HG03565 (cell line): ENCODE measurements around the gene ADRA1B.

Experiments used
- ATAC-seq: cut with Tn5 transposase; IDR thresholded peaks from one replicate; pipeline ENCODE4 v1.9.1; 2021; ENCODE audit warnings: mild to moderate bottlenecking, moderate library complexity; ENCODE audit not compliant: unreplicated experiment

Gene ADRA1B

DNA sequence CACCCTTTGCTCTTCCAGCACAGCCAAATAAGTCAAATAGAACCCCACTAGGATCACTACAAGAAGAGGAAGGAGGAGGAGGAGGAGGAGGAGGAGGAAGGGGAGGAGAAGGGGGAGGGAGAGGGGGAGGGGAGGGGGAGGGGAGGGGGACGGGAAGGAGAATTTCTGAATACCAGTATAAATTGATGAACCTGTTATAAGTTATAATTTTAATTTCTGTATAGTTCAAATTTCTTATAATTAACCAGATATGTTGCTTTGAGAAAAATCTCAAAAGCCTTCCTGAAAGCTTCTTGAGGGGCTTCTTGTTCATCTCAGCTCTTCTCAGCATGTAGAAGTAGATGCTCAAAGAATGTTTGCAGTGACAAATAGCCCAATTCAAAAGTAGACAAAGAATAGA lies 15.0 kb upstream of the ADRA1B start:
- no peak for ATAC-seq

DNA sequence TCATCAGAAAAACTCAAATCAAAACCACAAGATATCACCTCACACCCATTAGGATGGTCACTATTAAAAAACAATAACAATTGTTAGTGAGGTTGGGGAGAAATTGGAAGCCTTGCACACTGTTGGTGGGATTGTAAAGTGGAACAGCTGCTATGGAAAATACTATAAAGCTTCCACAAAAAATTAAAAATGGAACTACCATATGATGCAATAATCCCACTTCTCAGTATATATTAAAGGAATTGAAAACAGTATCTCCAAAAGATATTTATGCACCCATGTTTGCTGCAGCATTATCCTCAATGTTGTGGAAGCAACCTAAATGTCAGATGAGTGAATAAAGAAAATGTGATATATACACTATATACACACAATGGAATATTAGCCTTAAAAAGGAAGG lies 14.5 kb upstream of the ADRA1B start:
- ATAC-seq = no peak

DNA sequence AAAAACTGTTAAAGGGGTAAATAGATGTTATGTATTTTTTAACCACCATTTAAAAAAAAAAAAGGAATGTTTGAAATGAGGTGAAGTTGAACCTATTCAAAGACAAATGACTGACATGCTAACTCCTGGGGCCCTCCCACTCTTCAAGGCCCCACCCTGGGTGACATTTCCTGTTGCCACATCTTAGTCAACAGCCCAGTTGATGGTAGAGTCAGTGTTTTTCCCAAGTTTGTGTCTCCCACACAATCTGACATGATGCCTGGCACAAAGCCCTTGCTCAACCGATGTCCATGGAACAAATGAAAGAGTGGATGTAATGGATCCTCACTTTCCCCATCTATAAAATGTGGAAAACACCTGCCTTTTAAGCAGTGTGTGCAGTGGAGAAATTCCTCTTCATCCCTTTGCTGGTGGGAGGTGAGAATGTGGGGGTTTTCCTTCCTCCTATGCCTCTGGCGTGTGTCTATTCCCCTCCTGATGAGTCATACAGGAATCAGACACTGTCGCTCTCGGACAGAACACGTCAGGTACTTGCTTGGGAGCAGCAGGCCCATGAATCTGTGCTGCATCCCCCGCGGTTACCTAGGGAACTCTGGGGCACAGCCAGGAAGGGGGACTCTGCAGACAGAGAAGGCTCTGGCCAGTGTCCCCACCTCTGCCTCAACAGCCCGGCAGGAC lies 13.7 kb upstream of the ADRA1B start:
- no peak for ATAC-seq

DNA sequence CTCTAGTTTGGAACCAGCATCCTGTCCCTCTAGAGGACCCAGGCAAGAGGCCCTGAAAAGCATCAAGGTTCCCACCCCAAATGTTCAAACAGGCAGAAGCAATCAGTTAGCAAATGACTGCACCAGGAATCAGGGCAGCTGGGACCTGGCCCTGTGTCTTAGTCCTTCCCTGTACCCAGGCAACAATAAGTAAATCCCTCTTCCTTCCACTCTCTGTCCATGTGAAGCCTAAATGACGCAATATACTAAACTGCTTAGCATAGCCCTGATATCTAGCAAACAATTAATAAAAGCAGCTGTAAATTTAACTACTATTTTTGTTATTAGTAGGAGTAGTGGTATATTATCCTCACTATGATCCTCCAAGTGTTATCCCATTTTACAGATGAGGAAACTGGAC lies 13.2 kb upstream of the ADRA1B start:
- ATAC-seq = no peak

DNA sequence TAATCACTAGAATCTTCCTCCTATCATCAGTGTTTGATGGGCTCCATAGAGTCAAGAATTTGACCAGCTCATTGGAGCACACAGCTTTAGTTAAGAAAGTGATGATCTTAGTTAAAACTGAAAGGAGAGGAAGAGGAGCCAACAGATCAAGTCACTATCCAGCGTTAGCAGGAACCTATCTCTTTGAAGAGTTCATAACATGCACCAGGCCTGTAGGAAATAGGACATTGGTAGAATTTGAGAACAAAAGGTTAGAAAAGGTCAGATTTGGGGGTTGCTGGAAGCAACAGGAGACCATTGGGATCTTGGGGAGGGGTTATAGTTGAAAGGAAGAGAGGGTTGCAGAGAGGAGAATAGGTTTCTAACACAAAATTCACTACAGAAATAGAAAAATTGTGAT lies 11.4 kb upstream of the ADRA1B start:
- ATAC-seq = no peak

DNA sequence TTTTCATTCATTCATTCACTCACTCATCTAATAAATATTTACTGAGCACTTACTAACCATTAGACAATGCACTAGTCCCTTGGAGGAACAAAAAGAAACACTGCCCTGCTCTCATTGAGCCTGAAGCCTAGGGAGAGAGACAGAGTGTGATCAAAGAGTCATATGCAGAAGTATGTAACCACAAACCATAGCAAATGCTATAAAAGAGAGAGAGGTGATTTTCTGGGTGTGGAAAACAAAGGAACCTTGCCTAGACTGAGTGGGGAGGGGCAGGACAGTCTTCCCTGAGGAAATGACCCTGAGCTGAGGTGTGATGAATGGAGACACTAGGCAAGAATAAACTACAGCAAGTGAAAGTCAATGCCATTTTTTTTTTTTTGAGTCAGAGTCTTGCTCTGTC lies 10.8 kb upstream of the ADRA1B start:
- ATAC-seq = peak; percentile 59

DNA sequence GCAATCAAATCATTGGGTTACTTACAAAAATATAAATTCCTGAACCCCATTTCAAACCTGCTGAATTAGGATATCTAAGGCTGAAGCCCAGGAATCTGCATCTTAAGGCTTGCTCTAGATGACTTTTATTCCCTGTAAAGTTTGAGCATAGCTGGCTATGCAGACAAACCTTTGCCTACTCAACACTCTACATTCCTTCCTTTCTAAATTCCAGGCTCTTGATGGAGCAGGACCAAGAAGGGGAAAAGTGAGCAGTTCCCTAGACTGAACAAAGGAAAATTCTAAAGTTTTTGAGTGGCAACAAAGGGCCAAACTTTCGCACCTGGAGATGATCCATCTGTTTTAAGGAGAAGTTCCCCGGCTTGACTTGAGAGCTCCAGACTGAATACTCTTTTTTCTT lies 9.8 kb upstream of the ADRA1B start:
- no peak for ATAC-seq

DNA sequence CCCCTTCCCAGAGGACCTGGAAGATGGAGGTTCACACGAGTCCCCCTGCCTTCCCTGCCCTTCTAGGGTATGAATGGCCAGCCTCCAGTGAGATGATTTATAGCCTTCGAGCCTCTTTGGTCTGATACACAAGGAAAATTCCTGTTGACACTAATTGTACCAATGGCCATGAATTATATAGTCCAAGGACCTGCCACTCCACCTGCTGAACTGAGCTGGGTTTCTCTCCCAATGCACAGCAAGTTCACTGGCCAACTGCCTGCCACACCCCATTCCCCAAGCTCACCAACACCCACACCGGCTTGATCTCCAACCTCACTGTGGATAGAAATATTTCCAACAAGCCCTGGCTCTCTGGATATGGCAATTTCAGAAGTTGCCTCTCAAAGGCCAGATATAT lies 9.3 kb upstream of the ADRA1B start:
- ATAC-seq = no peak

DNA sequence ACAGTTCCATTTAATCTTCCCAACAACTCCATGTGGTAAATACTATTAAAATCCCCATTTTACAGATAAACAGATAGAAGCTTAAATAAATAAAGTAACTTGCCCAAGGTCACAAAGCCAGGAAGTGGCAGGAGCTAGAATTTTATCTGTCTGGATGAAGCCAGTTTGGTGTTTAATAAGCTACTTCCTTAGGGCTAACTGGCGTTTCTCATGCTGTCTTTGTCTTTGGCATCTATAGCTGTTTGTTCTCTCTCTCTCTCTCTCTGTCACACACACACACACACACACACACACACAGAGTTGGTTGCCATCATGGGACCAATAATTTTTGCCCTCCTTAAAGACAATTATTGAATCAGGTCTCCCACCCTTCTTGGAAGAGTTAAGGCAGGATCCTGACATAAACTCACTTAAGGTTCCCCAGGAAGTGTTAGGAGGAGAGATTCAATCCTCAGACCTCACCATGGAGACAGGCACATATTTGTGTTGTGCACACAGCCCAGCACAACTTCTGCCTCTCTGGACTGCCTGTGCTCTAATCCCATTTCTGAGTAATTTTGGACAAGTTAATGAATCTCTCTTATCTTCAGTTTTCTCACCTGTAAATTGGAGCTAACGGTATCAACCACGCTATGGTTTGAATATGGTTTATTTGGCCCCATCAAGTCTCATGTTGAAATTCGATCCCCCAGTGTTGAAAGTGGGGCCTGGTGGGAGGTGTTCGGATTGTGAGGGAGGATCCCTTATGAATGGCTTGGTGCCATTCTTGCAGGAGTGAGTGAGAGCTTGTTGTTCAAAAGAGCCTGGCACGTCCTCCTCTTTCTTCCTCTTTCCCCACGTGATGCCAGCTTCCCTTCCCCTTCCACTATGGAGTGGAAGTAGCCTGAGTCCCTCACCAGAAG lies 8.3 kb upstream of the ADRA1B start:
- ATAC-seq = no peak

DNA sequence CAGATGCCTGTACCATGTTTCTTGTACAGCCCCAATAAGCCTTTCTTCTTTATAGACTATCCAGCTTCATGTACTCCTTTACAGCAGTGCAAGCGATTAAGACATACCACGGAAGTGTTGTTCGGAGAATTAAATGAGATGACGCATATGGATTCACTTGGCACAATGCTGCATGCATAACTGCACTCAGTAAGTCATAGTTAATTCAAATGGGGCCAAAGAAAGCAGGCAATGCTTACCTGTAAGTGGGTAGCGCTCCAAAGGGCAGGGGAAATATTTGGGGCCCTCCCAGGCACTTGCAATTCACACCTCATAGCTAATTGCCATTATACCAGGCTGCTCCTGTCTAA lies 7.7 kb upstream of the ADRA1B start:
- ATAC-seq = no peak

DNA sequence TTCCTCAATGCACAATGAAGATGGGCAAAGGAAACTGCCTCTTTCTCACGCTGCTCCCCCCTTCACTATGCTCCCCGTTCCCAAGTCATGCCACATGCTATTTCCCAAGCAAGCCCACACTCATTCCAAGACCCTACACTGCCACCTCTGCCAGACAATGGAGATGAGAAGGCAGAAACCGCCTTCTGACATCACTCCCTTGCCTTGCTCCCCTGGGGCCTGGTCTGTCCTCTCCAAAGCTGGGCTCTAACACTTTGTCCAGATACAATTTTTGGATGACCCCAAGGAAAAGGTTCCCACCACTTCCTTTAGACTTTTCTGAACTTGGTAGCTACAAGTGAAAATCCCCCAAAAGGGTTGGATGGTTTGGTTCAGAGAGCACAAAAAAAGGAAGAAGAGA lies 7.2 kb upstream of the ADRA1B start:
- no peak for ATAC-seq

DNA sequence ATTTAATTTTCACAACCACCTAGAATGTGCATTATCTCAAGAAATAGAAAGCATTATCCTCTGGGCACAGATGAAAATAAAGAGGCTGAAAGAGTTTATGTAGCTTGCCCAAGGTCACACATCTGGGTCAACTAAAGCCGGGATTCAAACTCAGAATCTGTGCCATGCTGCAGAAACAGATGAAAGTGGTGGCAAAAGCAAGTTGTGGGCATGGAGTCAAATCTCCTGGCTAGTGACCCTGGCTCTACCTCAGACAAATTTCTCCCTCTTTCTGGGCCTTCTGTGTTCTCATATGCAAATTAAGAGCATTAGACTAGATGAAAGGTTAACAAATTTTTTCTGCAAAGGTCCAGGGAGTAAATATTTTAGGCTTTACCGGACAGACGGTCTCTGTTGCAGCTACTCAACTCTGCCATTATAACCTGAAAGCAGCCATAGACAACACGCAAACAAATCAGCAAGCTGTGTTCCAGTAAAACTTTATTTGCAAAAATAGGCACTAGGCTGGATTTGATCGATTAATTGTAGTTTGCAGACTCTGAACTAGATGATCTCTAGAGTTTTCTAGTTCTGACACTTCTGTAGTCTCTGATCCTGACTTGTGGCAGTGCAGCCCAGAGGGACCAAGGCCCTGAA lies 6.0 kb upstream of the ADRA1B start:
- ATAC-seq = no peak

DNA sequence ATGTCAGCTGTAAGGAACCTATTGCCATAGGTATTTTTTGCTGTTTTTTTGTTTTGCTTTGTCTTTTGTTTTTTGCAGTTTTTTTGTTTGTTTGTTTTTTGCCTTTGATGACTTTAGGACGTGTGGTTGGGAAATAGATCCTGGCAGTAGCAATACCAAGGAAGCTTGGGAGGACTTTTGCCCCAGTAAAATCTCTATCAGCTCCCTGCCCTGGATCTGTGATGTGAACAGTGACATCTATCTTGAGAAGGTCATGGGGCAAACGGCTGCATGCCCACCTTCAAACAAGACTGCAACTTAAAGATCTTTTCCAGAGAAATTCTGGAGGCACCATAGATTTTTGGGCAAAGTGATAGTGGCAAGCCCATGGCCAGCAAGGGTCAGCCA lies 5.4 kb upstream of the ADRA1B start:
- no peak for ATAC-seq

DNA sequence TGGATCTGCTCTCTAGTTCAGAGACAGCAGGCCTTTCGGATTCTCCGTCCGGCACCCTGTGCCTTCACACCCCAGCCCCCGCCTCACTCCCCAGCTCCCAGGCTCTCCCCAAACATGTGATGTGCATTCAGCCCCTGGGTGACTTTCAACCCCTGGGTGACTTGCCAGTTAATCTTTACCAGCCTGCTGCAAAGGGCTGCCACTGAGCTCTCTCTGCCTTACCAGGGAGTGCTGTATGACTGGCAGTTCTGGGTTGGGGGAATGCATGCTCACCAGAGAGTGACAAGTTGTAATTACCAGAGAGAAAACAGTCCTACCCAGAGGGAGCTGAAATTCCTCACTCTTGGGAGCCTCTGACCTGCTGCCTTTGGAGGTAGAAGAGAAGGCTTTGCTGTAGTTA lies 4.9 kb upstream of the ADRA1B start:
- no peak for ATAC-seq

DNA sequence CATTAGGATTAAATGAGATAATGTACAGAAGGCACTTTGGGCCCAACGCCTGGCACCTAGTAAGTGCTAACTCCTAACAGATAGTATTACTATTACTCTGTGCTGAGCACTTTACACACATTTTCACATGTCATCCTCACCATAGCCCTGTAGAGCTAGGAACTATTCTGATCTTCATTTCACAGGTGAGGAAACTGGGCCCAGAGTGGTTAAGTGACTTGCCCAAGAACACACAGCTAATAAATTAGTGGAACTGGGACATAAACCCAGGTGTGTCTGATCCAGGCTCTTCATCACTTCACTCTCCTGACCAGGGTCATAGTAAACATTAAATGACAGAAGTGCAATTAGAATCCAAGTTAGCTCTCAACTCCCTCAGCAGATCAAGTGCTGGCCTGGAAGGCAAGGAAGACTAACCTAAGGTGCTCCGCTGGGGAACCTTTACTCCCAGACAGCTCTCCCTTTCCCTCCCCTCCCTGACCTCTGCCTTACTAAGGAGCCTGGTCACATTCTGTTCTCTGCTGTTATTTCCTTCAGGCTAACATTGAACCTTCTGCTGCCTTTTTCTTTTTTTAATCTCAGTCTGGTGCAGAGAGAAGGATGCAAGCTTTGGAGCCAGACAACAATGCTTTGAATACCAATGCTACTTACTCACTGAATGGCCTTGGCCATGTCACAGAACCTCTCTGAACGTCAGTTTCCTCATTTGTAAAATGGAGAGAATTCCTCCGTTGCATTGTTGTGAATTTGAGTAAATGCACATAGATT lies 4.1 kb upstream of the ADRA1B start:
- no peak for ATAC-seq

DNA sequence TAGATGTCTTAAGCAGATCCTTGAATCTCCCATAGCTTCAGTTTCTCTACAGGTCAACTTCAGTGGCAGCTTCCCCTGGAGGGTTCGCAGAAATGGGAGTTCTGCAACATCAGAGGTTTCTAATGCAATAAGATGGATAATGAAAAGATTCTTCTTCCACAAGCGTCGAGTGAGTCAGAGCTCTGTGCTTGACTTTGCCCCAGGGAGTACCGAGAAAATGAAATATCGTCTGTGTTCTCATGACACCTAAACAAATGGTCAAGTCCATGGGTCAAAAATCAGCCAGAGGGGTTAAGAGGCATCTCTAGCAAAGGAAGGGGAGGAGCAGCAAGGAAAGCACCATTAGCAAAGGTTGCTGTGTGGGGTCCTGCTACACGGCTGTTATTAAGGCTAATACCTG lies 3.2 kb upstream of the ADRA1B start:
- no peak for ATAC-seq

DNA sequence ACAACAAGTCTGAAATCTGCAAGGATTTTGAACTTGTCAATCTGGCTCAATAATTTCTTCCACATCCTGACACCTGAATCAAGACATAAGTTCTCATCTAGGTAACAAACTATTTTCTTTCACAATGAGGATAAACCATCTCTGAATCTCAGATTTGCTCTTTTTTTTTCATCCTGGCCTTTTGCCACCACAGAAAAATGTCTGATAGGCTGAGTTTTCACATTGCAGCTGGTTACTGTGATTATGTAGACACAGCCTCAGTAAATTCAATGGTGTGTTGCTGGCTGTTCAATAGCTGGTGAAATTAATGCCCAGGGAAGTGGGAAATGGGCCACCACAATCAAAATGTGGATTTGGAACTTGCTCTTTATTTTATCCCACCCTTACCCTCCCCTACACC lies 2.8 kb upstream of the ADRA1B start:
- ATAC-seq = no peak

DNA sequence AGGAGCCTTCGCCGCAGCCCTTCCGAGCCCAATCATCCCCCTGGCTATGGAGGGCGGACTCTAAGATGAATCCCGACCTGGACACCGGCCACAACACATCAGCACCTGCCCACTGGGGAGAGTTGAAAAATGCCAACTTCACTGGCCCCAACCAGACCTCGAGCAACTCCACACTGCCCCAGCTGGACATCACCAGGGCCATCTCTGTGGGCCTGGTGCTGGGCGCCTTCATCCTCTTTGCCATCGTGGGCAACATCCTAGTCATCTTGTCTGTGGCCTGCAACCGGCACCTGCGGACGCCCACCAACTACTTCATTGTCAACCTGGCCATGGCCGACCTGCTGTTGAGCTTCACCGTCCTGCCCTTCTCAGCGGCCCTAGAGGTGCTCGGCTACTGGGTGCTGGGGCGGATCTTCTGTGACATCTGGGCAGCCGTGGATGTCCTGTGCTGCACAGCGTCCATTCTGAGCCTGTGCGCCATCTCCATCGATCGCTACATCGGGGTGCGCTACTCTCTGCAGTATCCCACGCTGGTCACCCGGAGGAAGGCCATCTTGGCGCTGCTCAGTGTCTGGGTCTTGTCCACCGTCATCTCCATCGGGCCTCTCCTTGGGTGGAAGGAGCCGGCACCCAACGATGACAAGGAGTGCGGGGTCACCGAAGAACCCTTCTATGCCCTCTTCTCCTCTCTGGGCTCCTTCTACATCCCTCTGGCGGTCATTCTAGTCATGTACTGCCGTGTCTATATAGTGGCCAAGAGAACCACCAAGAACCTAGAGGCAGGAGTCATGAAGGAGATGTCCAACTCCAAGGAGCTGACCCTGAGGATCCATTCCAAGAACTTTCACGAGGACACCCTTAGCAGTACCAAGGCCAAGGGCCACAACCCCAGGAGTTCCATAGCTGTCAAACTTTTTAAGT lies 819 bp downstream of the ADRA1B start:
- ATAC-seq = no peak

DNA sequence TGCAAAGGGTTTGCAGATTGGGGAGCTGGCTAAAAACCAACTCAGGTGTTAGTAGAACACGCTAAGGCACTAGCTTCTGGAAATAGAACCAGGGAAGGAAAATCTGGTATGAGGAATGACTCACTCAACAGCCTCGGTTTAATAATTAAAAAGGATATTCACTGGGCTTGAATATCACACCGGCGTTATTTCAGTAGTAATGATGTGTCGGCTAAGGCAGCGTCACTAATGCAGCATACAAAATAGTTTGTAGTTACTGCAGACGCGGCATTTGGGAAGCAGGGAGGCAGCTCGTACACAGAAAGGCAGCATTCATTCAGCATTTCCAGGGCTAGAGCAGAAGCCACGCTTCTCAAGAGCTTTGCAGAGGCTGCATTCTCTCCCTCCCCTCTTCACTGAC lies 1.7 kb downstream of the ADRA1B start:
- no peak for ATAC-seq

DNA sequence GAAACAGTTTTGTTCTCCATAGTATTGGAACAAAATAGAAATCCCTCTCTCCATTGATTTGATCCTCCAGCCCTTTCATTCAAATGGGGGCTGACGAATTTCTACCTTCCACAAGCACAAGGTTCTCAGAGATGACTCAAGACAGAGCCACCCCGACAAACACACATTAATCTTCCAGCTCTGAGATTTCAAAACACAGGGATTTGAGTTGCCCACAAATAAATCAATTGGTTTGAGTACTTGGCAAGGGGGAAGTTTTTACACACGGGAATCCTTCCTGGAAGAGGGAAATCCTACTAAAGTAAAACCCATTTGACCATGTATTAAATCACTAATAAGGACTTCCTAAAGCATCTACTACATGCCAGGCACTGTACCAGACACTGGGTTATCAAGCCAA lies 5.4 kb downstream of the ADRA1B start:
- no peak for ATAC-seq
